NT2/D1 (cell line): Measurements from ENCODE around the gene HDAC7.

Experiments used
- SUZ12 ChIP-seq: IDR thresholded peaks from 2 replicates; pipeline ENCODE4 v1.6.1; 2011; ENCODE audit not compliant: insufficient read length, insufficient read depth; ENCODE audit errors: extremely low read depth
- YY1 ChIP-seq: IDR thresholded peaks from 2 replicates; pipeline ENCODE4 v1.6.1; 2011; ENCODE audit not compliant: insufficient read length, insufficient read depth

DNA sequence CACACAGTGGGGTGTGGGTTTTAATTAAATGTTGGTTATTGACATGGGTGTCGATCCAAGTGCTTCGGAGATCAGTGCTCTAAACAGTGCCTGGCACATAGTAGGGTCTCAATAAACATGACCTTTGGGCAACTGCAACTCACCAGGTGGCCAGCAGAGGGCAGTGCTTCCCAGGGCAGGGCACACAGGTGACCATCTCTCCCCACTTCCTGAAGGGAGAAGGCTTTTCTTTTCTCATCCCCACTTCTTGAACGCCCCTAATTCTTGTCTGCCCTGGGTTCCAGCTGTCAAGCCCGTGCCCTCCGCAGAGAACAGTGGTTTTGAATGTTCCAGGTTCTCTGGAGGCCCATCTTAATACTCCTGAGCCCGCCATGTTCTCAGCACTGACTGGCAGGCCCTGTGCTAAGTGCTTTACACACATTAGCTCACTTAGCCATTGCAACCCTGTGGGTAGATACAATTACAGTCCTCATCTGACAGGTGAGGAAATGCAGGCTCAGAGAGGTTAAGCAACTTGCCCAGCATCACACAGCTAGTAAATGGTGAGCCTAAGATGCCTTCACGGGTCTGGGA is 77.4 kb downstream of the HDAC7 start:
- TF ChIP-seq YY1 (no peak), SUZ12 (no peak)
